WTC11 (cell line): Measurements from ENCODE around the gene ELOVL5. TPM values are rescaled to one million over a fixed set of nuclear protein-coding genes. Genes with fewer than 3 reads are reported as not detected.

Experiments used
- ATAC-seq: fragments of 200-7000 bp; cut with Tn5 transposase; 2 replicates; pipeline ENCODE4 v1.10.0; 2021; ENCODE audit warnings: mild to moderate bottlenecking, moderate library complexity
- CTCF ChIA-PET: fragments of 300-600 bp; sonication (Branson Sonifier 250); formaldehyde crosslinking; loops from one replicate; lab custom pipeline; 2021; ENCODE audit warnings: antibody characterized with exemption; lab: Charles Lee
- POLR2A ChIA-PET: fragments of 350-600 bp; sonication (Branson Sonifier 250); formaldehyde crosslinking; loops from one replicate; lab custom pipeline; 2021; ENCODE audit warnings: antibody characterized with exemption; lab: Charles Lee
- DNase-seq: peaks from one replicate; pipeline ENCODE4 v3.0.0; 2021; ENCODE audit warnings: low spot score
- H3K27ac Mint-ChIP-seq: 2 replicates; pipeline ENCODE4 v1.8.0; 2021; ENCODE audit warnings: mixed read lengths
- H3K27me3 Mint-ChIP-seq: 2 replicates; pipeline ENCODE4 v1.8.0; 2021; ENCODE audit warnings: low read depth, mild to moderate bottlenecking, moderate library complexity, mixed read lengths
- H3K36me3 Mint-ChIP-seq: 2 replicates; pipeline ENCODE4 v1.8.0; 2021; ENCODE audit warnings: mixed read lengths
- H3K4me1 Mint-ChIP-seq: 2 replicates; pipeline ENCODE4 v1.8.0; 2022; ENCODE audit warnings: mixed read lengths
- H3K4me3 Mint-ChIP-seq: 2 replicates; pipeline ENCODE4 v1.8.0; 2021; ENCODE audit warnings: mild to moderate bottlenecking, moderate library complexity, mixed read lengths
- H3K9me3 Mint-ChIP-seq: 2 replicates; pipeline ENCODE4 v1.8.0; 2021; ENCODE audit warnings: mixed read lengths
- AFF4 ChIP-seq: sonication (generic); formaldehyde crosslinking; IDR thresholded peaks from 2 replicates; pipeline ENCODE4 v1.8.1; 2023; ENCODE audit warnings: mild to moderate bottlenecking, missing genetic modification reagents, borderline replicate concordance
- ATF2 ChIP-seq: sonication (generic); formaldehyde crosslinking; IDR thresholded peaks from 2 replicates; pipeline ENCODE4 v1.8.1; 2022; ENCODE audit warnings: low read depth, missing genetic modification reagents, borderline replicate concordance
- E2F4 ChIP-seq: sonication (generic); formaldehyde crosslinking; IDR thresholded peaks from 2 replicates; pipeline ENCODE4 v1.8.1; 2022; ENCODE audit warnings: low read depth, mild to moderate bottlenecking, moderate library complexity, missing genetic modification reagents, borderline replicate concordance
- ELF4 ChIP-seq: sonication (generic); formaldehyde crosslinking; IDR thresholded peaks from 2 replicates; pipeline ENCODE4 v1.8.1; 2022; ENCODE audit warnings: low read depth, mild to moderate bottlenecking, moderate library complexity, missing genetic modification reagents
- ESRRA ChIP-seq: sonication (generic); formaldehyde crosslinking; IDR thresholded peaks from 2 replicates; pipeline ENCODE4 v1.8.1; 2022; ENCODE audit warnings: mild to moderate bottlenecking, missing genetic modification reagents, borderline replicate concordance
- FOXK1 ChIP-seq: sonication (generic); formaldehyde crosslinking; IDR thresholded peaks from 2 replicates; pipeline ENCODE4 v1.8.0; 2022; ENCODE audit warnings: mild to moderate bottlenecking, moderate library complexity, missing genetic modification reagents
- GTF2I ChIP-seq: fragments of 250-450 bp; sonication (Bioruptor Pico); conservative IDR thresholded peaks from 2 replicates; pipeline ENCODE4 v1.4.0; 2021; ENCODE audit warnings: mild to moderate bottlenecking
- KAT7 ChIP-seq: sonication (generic); formaldehyde crosslinking; IDR thresholded peaks from 2 replicates; pipeline ENCODE4 v1.8.1; 2023; ENCODE audit warnings: missing genetic modification reagents, mild to moderate bottlenecking, borderline replicate concordance
- MLX ChIP-seq: sonication (generic); formaldehyde crosslinking; IDR thresholded peaks from 2 replicates; pipeline ENCODE4 v1.8.1; 2023; ENCODE audit warnings: mild to moderate bottlenecking, missing genetic modification reagents, moderate library complexity
- NFATC4 ChIP-seq: fragments of 250-450 bp; sonication (Bioruptor Pico); IDR thresholded peaks from 2 replicates; pipeline ENCODE4 v1.9.0; 2021; ENCODE audit warnings: mild to moderate bottlenecking
- NR3C1 ChIP-seq: sonication (generic); formaldehyde crosslinking; conservative IDR thresholded peaks from 2 replicates; pipeline ENCODE4 v1.8.1; 2023; ENCODE audit warnings: low read depth, mild to moderate bottlenecking, missing genetic modification reagents
- PRRX2 ChIP-seq: fragments of 250-450 bp; sonication (Bioruptor Pico); IDR thresholded peaks from 2 replicates; pipeline ENCODE4 v1.8.0; 2021; ENCODE audit warnings: mild to moderate bottlenecking
- RORB ChIP-seq: fragments of 250-450 bp; sonication (Bioruptor Pico); IDR thresholded peaks from 2 replicates; pipeline ENCODE4 v1.9.0; 2021; ENCODE audit warnings: mild to moderate bottlenecking
- TCF7 ChIP-seq: sonication (generic); formaldehyde crosslinking; IDR thresholded peaks from 2 replicates; pipeline ENCODE4 v1.8.0; 2022; ENCODE audit warnings: mild to moderate bottlenecking, low read depth, missing genetic modification reagents, moderate library complexity
- ZBTB21 ChIP-seq: sonication (generic); formaldehyde crosslinking; IDR thresholded peaks from 2 replicates; pipeline ENCODE4 v1.8.1; 2023; ENCODE audit warnings: mild to moderate bottlenecking, missing genetic modification reagents, borderline replicate concordance
- ZNF138 ChIP-seq: sonication (generic); formaldehyde crosslinking; conservative IDR thresholded peaks from 2 replicates; pipeline ENCODE4 v1.8.1; 2022; ENCODE audit warnings: mild to moderate bottlenecking, moderate library complexity, missing genetic modification reagents
- ZNF263 ChIP-seq: sonication (generic); formaldehyde crosslinking; IDR thresholded peaks from 2 replicates; pipeline ENCODE4 v1.8.1; 2022; ENCODE audit warnings: low read depth, mild to moderate bottlenecking, moderate library complexity, missing genetic modification reagents
- ZNF396 ChIP-seq: fragments of 250-450 bp; sonication (Bioruptor Pico); IDR thresholded peaks from 2 replicates; pipeline ENCODE4 v1.8.0; 2021; ENCODE audit warnings: mild to moderate bottlenecking, moderate library complexity, borderline replicate concordance
- total RNA-seq: library from RNA; stranded (reverse); gene quantifications from 3 replicates; pipeline ENCODE4 v1.2.3, GENCODE V29; 2021

The ELOVL5 gene
- total RNA-seq, 1 experiment from 2014 or later: 122 TPM

- TF ChIP-seq ZNF396 (CRISPR knock-in tag) (no peak), ZNF263 (no peak), RORB (CRISPR knock-in tag) (no peak), ATF2 (CRISPR knock-in tag) (no peak), TCF7 (CRISPR knock-in tag) (no peak), ESRRA (CRISPR knock-in tag) (no peak), MLX (CRISPR knock-in tag) (no peak), KAT7 (no peak), ZNF138 (CRISPR knock-in tag) (no peak), NR3C1 (CRISPR knock-in tag) (no peak), NFATC4 (CRISPR knock-in tag) (no peak), ZBTB21 (CRISPR knock-in tag) (no peak), FOXK1 (CRISPR knock-in tag) (no peak), PRRX2 (CRISPR knock-in tag) (no peak), ELF4 (CRISPR knock-in tag) (no peak), E2F4 (CRISPR knock-in tag) (no peak)
- H3K9me3 Mint-ChIP-seq: no peaks in the 10 kb centered on the region
- H3K36me3 Mint-ChIP-seq: no peaks in the 10 kb centered on the region
- no peak for DNase-seq
- H3K27ac Mint-ChIP-seq: no peak overlapping the region
- peaks cover 9% of the 10 kb centered on the region for H3K4me1 Mint-ChIP-seq
- ChIA-PET CTCF (no interaction called here), POLR2A (no interaction called here)
- no peak overlapping the region for H3K4me3 Mint-ChIP-seq
- no peak for ATAC-seq
- peaks cover 34% of the 10 kb centered on the region for H3K27me3 Mint-ChIP-seq
Observed at GRCh38 chr6:53352360-53352759, 3.6 kb upstream of the ELOVL5 start.

- Mint-ChIP-seq H3K4me3 (peak overlapping the region; percentile 78), H3K36me3 (peaks cover 5% of the 10 kb centered on the region; the same call in 1 of the 2 replicates), H3K27ac (peak overlapping the region; percentile 81), H3K27me3 (peaks cover 28% of the 10 kb centered on the region), H3K4me1 (peaks cover 34% of the 10 kb centered on the region), H3K9me3 (no peaks in the 10 kb centered on the region)
- ChIA-PET CTCF (no interaction called here), POLR2A (interaction anchor here (2.2 kb wide), 1 partner anchor 10 kb away, joined by 11 read pairs; no protein-coding TSS in a partner anchor)
- no peak for DNase-seq
- ATAC-seq: no peak
- TF ChIP-seq AFF4 (CRISPR knock-in tag) (no peak), GTF2I (CRISPR knock-in tag) (no peak), ZNF263 (no peak), E2F4 (CRISPR knock-in tag) (no peak)
Observed at GRCh38 chr6:53349209-53349693, 501 bp upstream of the ELOVL5 start.
